GM12864 (cell line): ENCODE results near the gene CSTF1.

Experiments used
- DNase-seq: peaks from one replicate; pipeline ENCODE4 v3.0.0-alpha.2; 2011; ENCODE audit warnings: low read depth
- H3K4me3 ChIP-seq: 2 replicates; pipeline ENCODE4 v1.5.1; 2011; ENCODE audit warnings: mild to moderate bottlenecking, low read depth, low read length, control low read depth
- CTCF ChIP-seq: IDR thresholded peaks from 2 replicates; pipeline ENCODE4 v1.5.1; 2011; ENCODE audit warnings: low read depth, mild to moderate bottlenecking, moderate library complexity, low read length, control low read depth, inconsistent platforms; ENCODE audit errors: missing control alignments

CSTF1 gene

GRCh38 chr20:56447227-56447626 lies 54.8 kb downstream of the CSTF1 start:
- H3K4me3 ChIP-seq: no peak overlapping the region
- no peak for DNase-seq
- no peak for TF ChIP-seq CTCF

- no peak overlapping the region for H3K4me3 ChIP-seq
- DNase-seq: no peak
- TF ChIP-seq CTCF: no peak
These were observed 57.0 kb downstream of the CSTF1 start for GRCh38 chr20:56449459-56449858.

- TF ChIP-seq CTCF: no peak
- DNase-seq: no peak
- H3K4me3 ChIP-seq: no peak overlapping the region
These were observed 58.8 kb downstream of the CSTF1 start for GRCh38 chr20:56451056-56451765.

- no peak for TF ChIP-seq CTCF
- DNase-seq: peak; percentile 34
- no peak overlapping the region for H3K4me3 ChIP-seq
These were observed 60.9 kb downstream of the CSTF1 start for GRCh38 chr20:56453352-56453751.

- H3K4me3 ChIP-seq: no peak overlapping the region
- TF ChIP-seq CTCF: no peak
- no peak for DNase-seq
These were observed 62.3 kb downstream of the CSTF1 start for GRCh38 chr20:56454754-56455153.
